ENCODE measurements around the gene PSME2. TPM values are rescaled to one million over a fixed set of nuclear protein-coding genes. Genes with fewer than 3 reads are reported as not detected.

The PSME2 gene
- total and polyA plus RNA-seq, 2 donors (not counting 3 experiments of a cell fraction or from before 2014, with no cell fraction given) = 66.5 to 126 TPM

- intact Hi-C loops (cut with micrococcal nuclease) (loop anchor here (1.0 to 5.0 kb wide), 8 partner anchors 20 to 1182 kb away; partner anchors contain the start of genes DHRS1, EMC9, IPO4 and IRF9), dilution Hi-C loops (cut with MboI; ENCODE audit: extremely low pct_ligation_motif_present, low sequenced_read_pairs) (no loop called here)
- peaks cover 14% of the 10 kb centered on the region for H3K4me1 ChIP-seq (ENCODE audit: control insufficient read depth, extremely low read depth, insufficient read depth, low read length)
- peak overlapping the region; percentile 46 to 92 (median 84) for H3K4me3 ChIP-seq (replicated peaks in 1 of 3; ENCODE audit: insufficient read depth in 1 of 3, low read depth in 1 of 3, low read length in 3 of 3)
- TSS peak; percentile 64 for BruUV-seq (replicated peaks)
- H2AFZ ChIP-seq (ENCODE audit: low read depth, low read length) = peak overlapping the region; percentile 97
- CTCF ChIA-PET = interaction anchor here (1.1 to 3.3 kb wide), 15 partner anchors 9 to 318 kb away, joined by 3 to 27 read pairs (median 7); partner anchors contain the start of genes EMC9, IRF9, PCK2 and PSME1
- no peak for DNase-seq (ENCODE audit: low read depth, low spot score)
- no peaks in the 10 kb centered on the region for H3K9me3 ChIP-seq (replicated peaks; ENCODE audit: control insufficient read depth, insufficient read depth, low read length)
- POLR2A ChIA-PET = interaction anchor here (0.8 to 2.3 kb wide), 6 partner anchors 9 to 32 kb away, joined by 3 to 13 read pairs (median 10); partner anchors contain the start of genes EMC9, PCK2, PSME1 and PSME2
- H3K36me3 ChIP-seq (ENCODE audit: control insufficient read depth in 2 of 2, extremely low read depth in 1 of 2, insufficient read depth in 2 of 2, low read length in 2 of 2) = peaks cover 4 to 9% of the 10 kb centered on the region in 2 experiments
- peak overlapping the region; percentile 88 for H3K27ac ChIP-seq (ENCODE audit: insufficient read depth, low read depth, low read length)
- no peaks in the 10 kb centered on the region for H3K9me1 ChIP-seq (replicated peaks; ENCODE audit: control insufficient read depth, extremely low read depth, insufficient read depth, low read length)
- H4K20me1 ChIP-seq (replicated peaks; ENCODE audit: control insufficient read depth, extremely low read depth, insufficient read depth, low read length) = no peaks in the 10 kb centered on the region
- H3K79me2 ChIP-seq (ENCODE audit: control insufficient read depth, insufficient read depth, low read length) = no peaks in the 10 kb centered on the region
- FAIRE-seq = no peak
- TF ChIP-seq JUN (IDR thresholded peaks at IDR 0.05; ENCODE audit: borderline replicate concordance, insufficient read depth, insufficient read length, low read depth) = no peak
- peak; percentile 45 for TF ChIP-seq POLR2AphosphoS5 (IDR thresholded peaks at IDR 0.05; ENCODE audit: insufficient read depth, low read depth, low read length)
- TF ChIP-seq MYC (IDR thresholded peaks at IDR 0.05; ENCODE audit: low read depth, low read length) = no peak
- peak; percentile 79 for TF ChIP-seq POLR2A (IDR thresholded peaks at IDR 0.05; ENCODE audit: low read depth, low read length)
- TF ChIP-seq GATA2 (IDR thresholded peaks at IDR 0.05; ENCODE audit: insufficient read depth, insufficient read length, low read depth, low read length) = no peak
- peak overlapping the region; percentile 88 for H3K9ac ChIP-seq (replicated peaks; ENCODE audit: extremely low read depth, insufficient read depth, low read length)
- peak overlapping the region; percentile 90 for H3K4me2 ChIP-seq (ENCODE audit: insufficient read depth, low read length)
- H3K27me3 ChIP-seq (ENCODE audit: control insufficient read depth in 2 of 2, insufficient read depth in 2 of 2, low read length in 2 of 2) = no peaks in the 10 kb centered on the region
These were observed 32.4 kb downstream of the PSME2 start for GRCh38 chr14:24113801-24114531.

GRCh38 chr14:24113379-24113800, 33.0 kb downstream of the PSME2 start:
- no peaks in the 10 kb centered on the region for H4K20me1 ChIP-seq (replicated peaks; ENCODE audit: control insufficient read depth, extremely low read depth, insufficient read depth, low read length)
- H3K27ac ChIP-seq (ENCODE audit: insufficient read depth, low read depth, low read length) = peak overlapping the region; percentile 88
- CTCF ChIA-PET = interaction anchor here (1.5 to 2.9 kb wide), 6 partner anchors 19 to 56 kb away, joined by 5 to 27 read pairs (median 12); partner anchors contain the start of genes EMC9, IRF9 and PCK2
- dilution Hi-C loops (cut with MboI; ENCODE audit: extremely low pct_ligation_motif_present, low sequenced_read_pairs) (no loop called here), intact Hi-C loops (cut with micrococcal nuclease) (loop anchor here (5.0 kb wide), 1 partner anchor 1181 kb away; no protein-coding TSS in a partner anchor)
- POLR2A ChIA-PET = interaction anchor here (2.0 to 2.3 kb wide), 2 partner anchors 19 to 33 kb away, joined by 11 to 13 read pairs; partner anchors contain the start of genes PCK2 and PSME2
- DNase-seq (ENCODE audit: low read depth, low spot score) (no peak), FAIRE-seq (peak; percentile 21)
- H3K9me1 ChIP-seq (replicated peaks; ENCODE audit: control insufficient read depth, extremely low read depth, insufficient read depth, low read length) = no peaks in the 10 kb centered on the region
- H3K36me3 ChIP-seq (ENCODE audit: control insufficient read depth in 2 of 2, extremely low read depth in 1 of 2, insufficient read depth in 2 of 2, low read length in 2 of 2) = peaks cover 4 to 5% of the 10 kb centered on the region in 2 experiments
- H3K4me1 ChIP-seq (ENCODE audit: control insufficient read depth, extremely low read depth, insufficient read depth, low read length) = peaks cover 18% of the 10 kb centered on the region
- H3K4me3 ChIP-seq (replicated peaks in 1 of 3; ENCODE audit: insufficient read depth in 1 of 3, low read depth in 1 of 3, low read length in 3 of 3) = peak overlapping the region; percentile 46 to 92 (median 84)
- H3K9ac ChIP-seq (replicated peaks; ENCODE audit: extremely low read depth, insufficient read depth, low read length) = peak overlapping the region; percentile 88
- no peaks in the 10 kb centered on the region for H3K27me3 ChIP-seq (ENCODE audit: control insufficient read depth in 2 of 2, insufficient read depth in 2 of 2, low read length in 2 of 2)
- peak overlapping the region; percentile 90 for H3K4me2 ChIP-seq (ENCODE audit: insufficient read depth, low read length)
- no peaks in the 10 kb centered on the region for H3K79me2 ChIP-seq (ENCODE audit: control insufficient read depth, insufficient read depth, low read length)
- no TSS peak for BruUV-seq (replicated peaks)
- no peaks in the 10 kb centered on the region for H3K9me3 ChIP-seq (replicated peaks; ENCODE audit: control insufficient read depth, insufficient read depth, low read length)
- H2AFZ ChIP-seq (ENCODE audit: low read depth, low read length) = peak overlapping the region; percentile 97
- TF ChIP-seq MAX (IDR thresholded peaks at IDR 0.05; ENCODE audit: insufficient read depth, insufficient read length) (no peak), EZH2 (IDR thresholded peaks at IDR 0.05; ENCODE audit: borderline replicate concordance, low read depth, low read length, severe bottlenecking) (no peak), POLR2A (IDR thresholded peaks at IDR 0.05; ENCODE audit: low read depth, low read length) (no peak), GATA2 (IDR thresholded peaks at IDR 0.05; ENCODE audit: insufficient read depth, insufficient read length, low read depth, low read length) (no peak), CTCF (IDR thresholded peaks at IDR 0.05; ENCODE audit: extremely low read depth in 1 of 2, insufficient read depth in 1 of 2, low read depth in 1 of 2, low read length in 2 of 2) (no peak), FOS (IDR thresholded peaks at IDR 0.05; ENCODE audit: borderline replicate concordance, insufficient read depth, low read length) (no peak), MYC (IDR thresholded peaks at IDR 0.05; ENCODE audit: low read depth, low read length) (no peak), JUN (IDR thresholded peaks at IDR 0.05; ENCODE audit: borderline replicate concordance, insufficient read depth, insufficient read length, low read depth) (no peak), POLR2AphosphoS5 (IDR thresholded peaks at IDR 0.05; ENCODE audit: insufficient read depth, low read depth, low read length) (no peak)
